Stimulated activated CD4-positive, alpha-beta T cell treated with anti-CD3 and anti-CD28 coated beads, Interleukin-15, amount 100 ng/mL, for 48 hours (primary cell): ENCODE results near the gene CTDSPL.
"Not testable (repeated sequence)": the region's sequence is repeated elsewhere in the genome, so short reads cannot be mapped to it uniquely, and the experiment has no call there.

ENCODE experiments used
- DNase-seq, 2 donors: peaks; one replicate each; pipeline ENCODE4 v3.0.0-alpha.2; 2020; ENCODE audit warnings: low read depth in 2 of 2

The CTDSPL gene

GRCh38 chr3:37861620-37862041 lies at the start of gene CTDSPL:
CTDSPL (plus strand) TSS chr3:37861880; CDS start chr3:37862200, 320 bp downstream.
- no peak for DNase-seq

GRCh38 chr3:37812499-37812896 lies 49.2 kb upstream of the CTDSPL start:
- DNase-seq, result no peak

DNA sequence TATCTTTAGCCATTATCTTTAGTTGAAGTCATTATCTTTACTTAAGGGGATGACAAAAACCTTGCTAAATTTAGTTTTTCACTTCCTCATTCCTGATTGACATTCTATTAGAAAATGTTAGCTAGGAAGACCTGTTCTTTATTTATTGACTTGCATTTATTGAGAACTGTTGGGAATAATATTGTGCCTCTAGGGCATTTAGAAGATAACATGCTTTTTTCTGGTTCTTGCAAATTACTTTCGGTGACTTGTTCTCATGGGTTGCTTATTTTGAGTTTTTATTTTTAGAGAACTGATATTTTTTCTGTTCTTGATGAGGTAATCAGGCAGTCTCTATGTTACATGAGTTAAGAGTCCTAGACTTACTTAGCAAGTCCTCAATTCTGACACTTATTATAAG lies 48.3 kb upstream of the CTDSPL start:
- DNase-seq, result no peak

GRCh38 chr3:37814547-37814946 lies 47.1 kb upstream of the CTDSPL start:
- DNase-seq, result no peak

DNA sequence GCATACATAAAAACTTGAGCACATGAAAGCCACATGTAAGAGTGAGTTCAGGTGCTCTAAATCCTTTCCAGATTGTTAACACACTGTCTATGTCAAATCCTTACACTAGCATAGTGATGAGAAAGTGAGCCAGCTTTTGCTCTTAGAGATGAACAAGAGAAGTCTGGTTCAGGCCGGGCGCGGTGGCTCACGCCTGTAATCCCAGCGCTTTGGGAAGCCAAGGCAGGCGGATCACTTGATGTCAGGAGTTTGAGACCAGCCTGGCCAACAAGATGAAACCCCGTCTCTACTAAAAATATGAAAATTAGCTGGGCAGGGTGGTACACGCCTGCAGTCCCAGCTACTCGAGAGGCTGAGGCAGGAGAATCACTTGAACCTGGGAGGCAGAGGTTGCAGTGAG lies 46.5 kb upstream of the CTDSPL start:
- DNase-seq, result not testable (repeated sequence)

DNA sequence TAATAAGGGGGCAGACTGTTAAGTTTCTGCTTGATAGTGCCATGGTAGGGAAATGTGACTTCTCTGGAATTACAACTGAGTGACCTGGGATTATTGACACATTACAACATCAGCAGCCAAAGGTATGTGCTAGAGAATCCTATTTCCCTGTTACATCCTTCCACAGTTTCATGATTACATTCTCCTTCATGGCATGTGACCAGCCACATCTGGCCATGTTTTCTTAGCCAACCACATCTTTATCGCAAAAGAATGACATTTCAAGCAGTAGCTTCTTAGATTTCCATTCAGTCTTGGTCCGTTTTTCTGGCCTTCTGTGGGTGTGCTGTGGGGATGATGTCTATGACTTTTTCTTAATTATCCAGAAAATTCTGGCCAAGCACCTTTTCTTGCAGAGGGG lies 45.4 kb upstream of the CTDSPL start:
- no peak for DNase-seq

GRCh38 chr3:37819591-37819990 lies 42.1 kb upstream of the CTDSPL start:
- DNase-seq, result no peak

DNA sequence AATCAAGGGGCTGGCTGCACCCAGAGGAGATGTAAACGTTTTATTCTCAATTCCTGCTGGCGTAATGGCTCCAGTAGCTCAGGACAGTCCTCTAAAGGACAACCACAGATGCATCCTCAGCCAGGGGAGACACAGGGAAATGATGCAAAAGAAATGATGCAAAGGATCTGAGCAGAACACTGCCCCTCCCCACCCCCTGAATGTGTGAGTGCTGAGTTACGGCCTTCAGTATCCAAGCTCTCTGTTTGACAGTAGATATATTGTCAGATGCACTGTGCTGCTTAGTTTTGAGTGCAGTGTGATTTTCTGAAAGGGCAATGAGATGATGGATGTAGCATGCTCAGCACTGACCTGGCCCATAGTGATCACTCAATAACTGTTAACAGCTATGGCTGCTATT lies 41.4 kb upstream of the CTDSPL start:
- DNase-seq, result no peak

GRCh38 chr3:37823189-37823588 lies 38.5 kb upstream of the CTDSPL start:
- DNase-seq, result no peak

GRCh38 chr3:37824090-37824953 lies 37.4 kb upstream of the CTDSPL start:
- no peak for DNase-seq

- no peak for DNase-seq
These were observed 36.7 kb upstream of the CTDSPL start for GRCh38 chr3:37824954-37825328.

DNA sequence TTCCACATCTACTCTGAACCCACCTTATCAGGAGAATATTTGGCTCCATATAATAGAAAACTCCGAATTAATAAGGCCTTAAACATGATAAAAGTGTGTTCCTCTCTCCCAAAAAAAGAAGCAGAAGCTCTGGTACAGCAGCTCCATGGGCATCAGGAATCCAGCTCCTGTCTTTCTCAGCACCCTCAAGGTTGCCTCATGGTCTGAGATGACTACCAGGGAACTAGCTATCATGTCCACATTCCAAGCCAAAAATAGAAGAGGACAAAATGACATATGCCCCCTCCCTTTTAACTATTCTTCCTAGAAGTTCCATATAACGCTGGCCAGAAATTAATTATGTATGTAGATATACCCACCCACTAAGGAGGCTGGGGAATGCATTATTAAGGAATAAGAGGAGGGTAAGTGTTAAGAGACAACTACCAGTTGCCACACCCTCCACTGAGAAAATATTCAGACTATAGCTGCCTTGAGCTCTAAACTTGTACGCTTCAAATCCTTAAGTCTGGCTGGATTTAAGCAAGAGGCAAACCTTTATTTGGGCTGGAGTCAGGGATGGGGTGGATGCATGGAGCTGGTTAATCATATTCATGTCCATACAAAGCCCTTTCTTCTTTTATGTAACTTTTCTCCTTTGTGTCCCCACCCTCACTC lies 35.8 kb upstream of the CTDSPL start:
- no peak for DNase-seq

- no peak for DNase-seq
These were observed 35.2 kb upstream of the CTDSPL start for GRCh38 chr3:37826502-37826901.

DNA sequence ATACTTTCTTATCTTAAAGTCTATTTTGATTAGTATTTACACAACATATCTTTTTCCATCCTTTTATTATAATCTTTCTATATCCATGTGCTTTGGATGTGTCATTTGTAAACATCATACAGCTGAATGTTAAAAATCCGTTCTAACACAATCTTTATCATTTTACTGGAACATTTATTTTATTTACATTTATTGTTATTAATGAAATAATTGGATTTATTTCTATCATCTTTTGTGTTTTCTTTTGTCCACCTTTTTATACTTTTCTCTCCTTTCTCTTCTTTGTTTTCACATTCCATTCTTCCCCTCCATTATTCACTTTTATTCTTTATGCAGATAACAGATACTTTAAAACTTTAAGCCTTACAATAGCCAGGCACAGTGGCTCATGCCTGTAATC lies 34.7 kb upstream of the CTDSPL start:
- DNase-seq, result no peak

DNA sequence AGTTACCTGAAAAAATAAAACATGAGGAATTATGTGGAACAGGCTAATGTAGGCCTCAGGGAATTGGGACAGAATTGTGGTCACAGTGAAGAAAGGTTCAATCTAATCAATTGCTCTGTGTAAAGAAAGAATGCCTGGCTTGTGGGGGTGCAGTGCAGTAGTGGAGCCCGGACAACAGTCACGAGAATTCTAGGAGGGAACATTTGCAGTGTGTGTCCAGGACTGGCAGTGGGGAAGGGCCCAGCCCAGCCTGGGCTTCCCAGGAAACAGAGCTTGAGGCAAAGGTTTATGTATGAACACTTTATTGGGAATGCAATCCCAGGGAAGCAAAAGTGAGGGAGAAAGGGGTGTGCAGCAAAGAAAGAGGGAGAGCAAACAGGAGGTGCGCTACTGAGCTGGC lies 29.2 kb upstream of the CTDSPL start:
- DNase-seq, result no peak

DNA sequence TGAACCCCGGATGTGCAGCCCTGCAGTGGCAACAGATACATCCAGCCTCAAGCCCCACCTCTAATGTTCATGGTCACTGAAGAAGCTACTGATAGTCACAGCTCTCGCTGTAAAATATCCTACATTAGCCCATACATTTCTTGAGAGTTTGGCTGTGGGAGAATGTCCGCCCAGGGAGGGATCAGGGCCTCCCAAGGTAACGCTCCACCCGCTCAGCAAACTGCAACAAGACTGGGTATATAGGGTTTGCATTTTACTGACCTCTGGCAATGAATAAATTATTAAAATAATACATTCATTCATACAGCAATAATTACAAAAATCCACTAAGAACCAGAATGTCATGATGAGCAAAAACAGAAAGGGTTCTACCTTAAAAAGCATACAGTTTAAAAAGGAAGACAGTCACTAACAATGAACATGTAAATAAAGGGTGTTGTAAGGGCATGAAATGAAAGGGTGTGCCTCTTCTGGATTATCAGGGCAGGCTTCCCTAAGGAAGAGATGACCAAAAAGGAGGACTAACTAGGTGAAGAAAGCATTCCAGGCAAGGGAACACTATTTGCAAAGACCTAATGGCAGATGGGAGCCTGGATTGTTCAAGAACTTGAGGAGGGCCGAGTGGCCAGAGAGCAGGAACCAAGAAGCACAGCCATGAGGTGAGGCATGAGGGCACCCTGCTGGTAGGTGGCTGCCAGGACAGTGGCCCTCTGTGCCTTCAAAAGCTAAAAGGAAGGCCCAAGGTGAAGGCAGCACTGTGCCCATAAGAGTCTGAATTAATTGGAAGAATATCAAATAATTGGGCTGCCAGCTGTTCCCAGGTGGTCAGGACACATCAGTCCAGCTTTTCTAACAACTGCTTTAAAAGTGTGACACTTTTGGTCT lies 28.1 kb upstream of the CTDSPL start:
- no peak for DNase-seq

DNA sequence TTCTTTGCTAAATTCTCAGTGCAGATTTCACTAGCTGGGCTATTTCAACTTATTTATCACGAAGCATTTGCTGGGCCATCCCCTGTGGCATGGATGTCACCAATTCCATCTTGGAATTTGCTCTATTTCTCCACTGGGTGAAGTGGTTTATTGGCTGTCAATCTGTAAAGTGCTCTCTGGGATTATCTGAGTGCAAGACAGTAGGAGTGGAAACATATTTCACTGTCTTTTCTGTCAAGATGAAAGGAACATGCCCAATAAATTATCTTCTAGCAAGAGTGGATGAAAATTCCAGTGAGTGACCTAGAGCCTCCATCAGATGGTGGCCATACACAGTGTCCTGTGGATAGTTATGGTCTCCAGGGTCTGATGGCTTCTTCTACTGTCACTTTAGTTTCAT lies 25.1 kb upstream of the CTDSPL start:
- no peak for DNase-seq

DNA sequence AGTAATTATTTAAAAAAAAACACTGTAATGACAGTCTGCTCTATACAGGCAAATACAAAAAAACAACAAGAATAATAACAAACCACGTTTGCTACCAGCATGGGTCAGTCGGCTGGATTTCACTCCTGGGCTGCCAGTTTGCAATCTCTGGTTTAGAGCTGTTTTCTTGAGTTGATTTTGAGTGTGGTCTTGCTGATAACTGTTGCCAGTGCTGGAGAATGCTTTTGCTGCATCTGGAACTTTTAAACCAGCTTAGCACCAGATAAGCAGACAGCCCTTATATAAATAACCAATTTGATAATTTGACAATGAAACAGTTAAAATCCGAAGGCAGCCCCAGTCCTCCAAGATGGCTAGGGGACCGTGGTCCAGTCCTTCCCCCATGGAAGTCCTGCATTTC lies 14.0 kb upstream of the CTDSPL start:
- DNase-seq, result no peak

DNA sequence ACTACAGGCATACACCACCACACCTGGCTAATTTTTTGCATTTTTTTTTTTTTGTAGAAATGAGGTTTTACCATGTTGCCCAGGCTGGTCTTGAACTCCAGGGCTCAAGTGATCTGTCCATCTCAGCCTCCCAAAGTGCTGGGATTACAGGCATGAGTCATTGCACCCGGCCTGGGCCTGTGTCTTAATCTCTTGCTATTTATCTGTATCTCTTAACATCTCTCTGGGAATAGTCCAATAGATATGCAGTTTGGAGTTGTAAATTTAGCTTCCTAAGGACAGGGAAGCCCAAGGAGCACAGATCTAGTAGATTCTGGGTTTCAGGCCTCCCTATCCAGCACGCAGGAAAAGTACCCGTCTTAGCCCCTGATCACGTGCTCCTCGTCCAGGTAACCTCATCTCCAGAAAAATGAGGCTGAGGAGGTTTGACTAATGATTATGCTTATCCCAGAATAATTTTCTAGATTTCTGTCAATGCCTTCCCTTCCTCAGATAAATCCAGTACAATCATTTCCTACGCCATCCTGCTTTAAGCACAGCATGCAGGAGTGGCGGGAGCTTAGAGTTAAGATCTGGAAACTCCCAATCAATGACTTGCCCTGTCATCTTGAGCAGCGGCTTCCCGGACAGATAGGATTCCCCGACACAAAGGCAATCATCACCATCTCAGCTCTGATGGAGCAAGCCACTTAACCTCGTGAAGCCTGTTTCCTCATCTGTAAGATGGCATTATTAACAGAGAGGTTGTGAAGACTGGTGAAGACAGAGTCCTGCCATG lies 12.3 kb upstream of the CTDSPL start:
- DNase-seq, result no peak

GRCh38 chr3:37852097-37852496 lies 9.6 kb upstream of the CTDSPL start:
- no peak for DNase-seq

DNA sequence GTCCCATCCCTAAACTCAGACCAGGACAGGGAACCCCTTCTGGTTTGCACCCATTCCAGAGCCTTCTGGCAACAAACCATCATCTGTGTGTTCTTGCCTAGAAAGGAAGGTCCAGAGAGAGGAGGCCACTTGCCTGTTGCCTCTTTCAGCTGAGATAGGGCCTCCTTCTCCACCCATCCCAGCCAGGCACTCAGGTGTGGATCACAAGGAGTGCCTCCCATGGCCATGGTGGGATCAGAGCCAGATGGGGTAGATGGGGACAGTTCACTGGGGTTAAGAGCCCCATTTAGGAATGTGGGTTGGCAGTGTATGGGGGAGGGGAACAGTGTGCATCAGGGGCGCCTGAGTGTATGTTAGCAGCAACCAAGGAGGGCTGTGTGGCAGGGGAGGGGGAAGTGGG lies 8.9 kb upstream of the CTDSPL start:
- DNase-seq, result no peak
